Measurements from ENCODE around the gene RNF43.
"Not testable (repeated sequence)": the region's sequence is repeated elsewhere in the genome, so short reads cannot be mapped to it uniquely, and the experiment has no call there.

DNA sequence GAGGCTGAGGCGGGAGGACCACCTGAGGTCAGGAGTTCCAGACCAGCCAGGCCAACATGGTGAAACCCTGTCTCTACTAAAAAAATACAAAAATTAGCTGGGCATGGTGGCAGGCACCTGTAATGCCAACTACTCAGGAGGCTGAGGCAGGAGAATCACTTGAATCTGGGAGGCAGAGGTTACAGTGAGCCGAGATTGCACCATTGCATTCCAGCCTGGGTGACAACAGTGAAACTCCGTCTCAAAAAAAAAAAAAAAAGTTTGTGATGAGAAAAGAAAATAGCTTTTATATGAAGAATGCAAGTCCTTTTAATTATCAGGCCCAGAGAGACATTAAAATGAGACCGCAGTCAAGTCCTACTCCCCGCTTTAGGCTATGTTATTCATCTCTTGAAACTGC, 19.9 kb downstream of the RNF43 start:
- TF ChIP-seq, protein P1, sequence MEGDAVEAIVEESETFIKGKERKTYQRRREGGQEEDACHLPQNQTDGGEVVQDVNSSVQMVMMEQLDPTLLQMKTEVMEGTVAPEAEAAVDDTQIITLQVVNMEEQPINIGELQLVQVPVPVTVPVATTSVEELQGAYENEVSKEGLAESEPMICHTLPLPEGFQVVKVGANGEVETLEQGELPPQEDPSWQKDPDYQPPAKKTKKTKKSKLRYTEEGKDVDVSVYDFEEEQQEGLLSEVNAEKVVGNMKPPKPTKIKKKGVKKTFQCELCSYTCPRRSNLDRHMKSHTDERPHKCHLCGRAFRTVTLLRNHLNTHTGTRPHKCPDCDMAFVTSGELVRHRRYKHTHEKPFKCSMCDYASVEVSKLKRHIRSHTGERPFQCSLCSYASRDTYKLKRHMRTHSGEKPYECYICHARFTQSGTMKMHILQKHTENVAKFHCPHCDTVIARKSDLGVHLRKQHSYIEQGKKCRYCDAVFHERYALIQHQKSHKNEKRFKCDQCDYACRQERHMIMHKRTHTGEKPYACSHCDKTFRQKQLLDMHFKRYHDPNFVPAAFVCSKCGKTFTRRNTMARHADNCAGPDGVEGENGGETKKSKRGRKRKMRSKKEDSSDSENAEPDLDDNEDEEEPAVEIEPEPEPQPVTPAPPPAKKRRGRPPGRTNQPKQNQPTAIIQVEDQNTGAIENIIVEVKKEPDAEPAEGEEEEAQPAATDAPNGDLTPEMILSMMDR (conservative IDR thresholded peaks at IDR 0.05): not testable (repeated sequence)
- TF ChIP-seq ZFX (IDR thresholded peaks at IDR 0.05): not testable (repeated sequence)
